Measurements from ENCODE around the gene MINDY3.
"Not testable (repeated sequence)": the region's sequence is repeated elsewhere in the genome, so short reads cannot be mapped to it uniquely, and the experiment has no call there.

Gene MINDY3

DNA sequence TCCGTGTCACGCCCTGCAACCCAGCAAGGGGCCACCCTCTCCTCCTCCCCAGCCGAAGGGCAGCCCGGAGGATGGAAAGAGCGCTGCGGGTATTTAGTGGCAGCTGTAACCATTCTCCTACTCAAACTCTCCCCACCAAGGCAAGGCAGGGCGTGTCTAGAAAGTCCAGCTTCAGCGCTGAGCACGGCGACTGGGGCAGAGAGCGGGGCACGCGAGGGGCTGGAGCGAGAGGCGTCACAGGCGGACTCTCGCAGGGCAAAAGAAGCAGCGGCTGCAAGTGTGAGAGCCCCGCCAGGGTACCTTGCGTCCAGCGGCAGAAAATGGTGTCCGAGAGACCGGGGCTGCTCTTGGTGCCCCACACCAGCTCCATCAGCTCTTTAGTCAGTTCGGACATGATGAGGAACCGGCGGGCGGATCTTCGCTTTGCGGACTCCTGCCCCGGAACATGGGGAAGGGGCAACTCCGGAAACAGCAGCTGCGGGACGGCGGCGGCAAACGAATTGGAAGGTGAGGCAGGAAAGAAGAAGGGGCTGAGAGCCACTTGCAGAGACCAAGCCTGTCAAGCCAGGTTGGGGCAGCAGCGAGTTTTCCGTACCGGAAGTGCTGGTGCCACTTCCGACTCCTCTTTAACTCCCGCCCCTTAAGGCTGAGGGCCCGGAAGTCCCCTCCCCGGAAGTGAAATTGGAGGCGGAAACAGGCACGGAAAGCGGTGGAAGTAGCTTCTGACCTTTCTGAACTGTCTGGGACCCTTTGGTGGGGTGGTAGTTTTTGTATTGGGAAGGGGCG, at the start of gene MINDY3:
TSS of gene MINDY3 (minus strand) at position 602 of the 786 bp plus-strand sequence. CDS start at position 394, 208 bp downstream.
- in situ Hi-C loops (cut with MboI; ENCODE audit: low sequenced_read_pairs): no loop called here
- Histone ChIP-seq H3K4me3 (peak within 1 kb of the TSS; percentile 80), H3K27me3 (ENCODE audit: low read depth) (no peaks in the 10 kb centered on the region), H3K36me3 (replicated peaks) (no peaks in the 10 kb centered on the region), H3K4me1 (peaks cover 23% of the 10 kb centered on the region), H3K9me3 (no peaks in the 10 kb centered on the region; the same call in 1 of the 2 replicates)
- peak; percentile 78 to 85 for DNase-seq (ENCODE audit: low spot score in 2 of 2)

DNA sequence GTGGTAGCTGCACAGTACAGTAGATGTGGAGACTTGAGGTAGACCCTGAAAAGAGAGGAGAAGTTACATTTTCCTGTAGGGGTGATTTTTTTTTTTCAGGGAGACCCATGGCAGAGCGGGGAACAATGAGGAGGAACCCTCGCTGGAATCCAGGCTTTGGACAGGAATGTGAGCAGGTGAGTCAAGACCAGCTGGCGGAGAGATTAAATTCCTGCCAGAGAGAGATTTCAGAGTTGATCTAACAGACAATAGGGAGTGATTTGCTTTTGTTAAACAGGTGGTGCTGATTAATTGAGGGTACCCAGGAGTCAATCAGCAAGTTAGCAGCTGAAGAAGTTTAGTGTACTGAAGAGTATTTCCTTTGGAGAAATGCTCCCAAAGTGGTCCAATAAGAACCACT, 41.6 kb upstream of the MINDY3 start:
- Histone ChIP-seq H3K9me3 (no peaks in the 10 kb centered on the region), H3K4me3 (no peak overlapping the region), H3K36me3 (replicated peaks) (no peaks in the 10 kb centered on the region), H3K4me1 (no peaks in the 10 kb centered on the region), H3K27me3 (ENCODE audit: low read depth) (peaks cover 3% of the 10 kb centered on the region; the same call in 1 of the 2 replicates)
- DNase-seq (ENCODE audit: low spot score in 2 of 2): no peak
- in situ Hi-C loops (cut with MboI; ENCODE audit: low sequenced_read_pairs): no loop called here

DNA sequence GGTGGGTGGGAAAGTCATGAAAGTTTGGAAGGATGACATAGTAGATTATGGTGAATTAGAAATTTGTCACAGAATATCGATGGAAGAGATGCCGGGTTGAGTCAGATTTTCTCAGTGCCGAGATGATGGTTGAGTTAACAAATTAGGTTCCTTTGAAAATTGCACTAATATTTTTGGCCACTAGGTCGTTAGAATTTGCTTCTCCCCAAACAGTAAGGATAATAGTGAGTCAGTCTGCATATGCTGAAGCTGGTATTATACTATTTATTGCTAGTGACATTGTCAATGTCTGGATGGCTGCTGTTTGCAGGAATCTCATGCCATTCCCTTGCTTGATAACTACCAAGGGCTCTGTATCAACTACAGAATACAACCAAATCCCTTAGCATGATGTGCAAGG, 37.7 kb upstream of the MINDY3 start:
- in situ Hi-C loops (cut with MboI; ENCODE audit: low sequenced_read_pairs): loop anchor here (25.0 kb wide), 2 partner anchors 889 to 1539 kb away; no protein-coding TSS in a partner anchor
- Histone ChIP-seq H3K4me3 (no peak overlapping the region), H3K4me1 (no peaks in the 10 kb centered on the region), H3K9me3 (no peaks in the 10 kb centered on the region), H3K36me3 (replicated peaks) (no peaks in the 10 kb centered on the region), H3K27me3 (ENCODE audit: low read depth) (peaks cover 3% of the 10 kb centered on the region; the same call in 1 of the 2 replicates)
- DNase-seq (ENCODE audit: low spot score in 2 of 2): peak in 1 of 2 experiments; percentile 12

DNA sequence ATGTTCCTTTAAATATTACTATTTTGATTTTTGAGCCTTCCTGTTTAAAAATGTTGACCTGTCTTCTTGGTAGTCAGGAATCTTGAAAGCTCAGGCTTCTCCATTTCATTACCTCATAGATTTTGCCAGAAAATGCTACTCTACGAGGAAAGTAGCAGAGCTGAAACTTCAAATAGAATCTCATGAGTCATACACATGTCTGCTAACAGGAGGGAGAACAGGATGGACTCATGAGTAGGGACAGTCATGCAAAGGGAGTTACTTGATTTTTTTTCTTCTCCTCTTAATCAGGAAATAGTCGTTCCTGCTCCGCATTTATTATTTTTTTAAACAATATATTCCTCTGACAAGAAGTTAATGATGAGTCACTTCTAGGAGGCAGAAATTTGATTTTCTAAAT, 37.0 kb upstream of the MINDY3 start:
- Histone ChIP-seq H3K4me3 (no peak overlapping the region), H3K27me3 (ENCODE audit: low read depth) (peaks cover 6% of the 10 kb centered on the region), H3K4me1 (no peaks in the 10 kb centered on the region), H3K36me3 (replicated peaks) (no peaks in the 10 kb centered on the region), H3K9me3 (no peaks in the 10 kb centered on the region)
- DNase-seq (ENCODE audit: low spot score in 2 of 2): no peak
- in situ Hi-C loops (cut with MboI; ENCODE audit: low sequenced_read_pairs): loop anchor here (25.0 kb wide), 2 partner anchors 890 to 1540 kb away; no protein-coding TSS in a partner anchor

DNA sequence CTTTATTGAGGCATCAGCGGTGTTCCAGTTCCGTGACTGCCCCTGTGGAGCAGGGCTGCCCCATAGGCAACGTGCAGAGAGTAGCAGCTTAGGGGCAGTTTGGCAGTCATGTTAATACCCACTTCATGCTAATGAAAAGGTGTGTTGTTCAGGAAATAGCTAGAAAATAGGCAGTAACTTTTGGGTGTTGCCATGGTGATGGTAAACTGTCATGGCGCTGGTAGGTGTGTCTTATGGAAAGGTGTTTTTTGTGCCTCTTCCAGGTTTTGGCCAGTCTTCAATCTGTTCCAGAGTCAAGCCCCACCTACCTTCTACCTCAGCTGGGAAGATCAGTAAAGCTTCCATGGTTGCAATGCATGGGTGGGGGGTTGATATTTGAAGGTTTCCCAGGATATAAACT, 36.3 kb upstream of the MINDY3 start:
- in situ Hi-C loops (cut with MboI; ENCODE audit: low sequenced_read_pairs): loop anchor here (25.0 kb wide), 2 partner anchors 891 to 1541 kb away; no protein-coding TSS in a partner anchor
- Histone ChIP-seq H3K27me3 (ENCODE audit: low read depth) (peaks cover 6% of the 10 kb centered on the region), H3K9me3 (no peaks in the 10 kb centered on the region), H3K36me3 (replicated peaks) (no peaks in the 10 kb centered on the region), H3K4me1 (no peaks in the 10 kb centered on the region), H3K4me3 (no peak overlapping the region)
- no peak for DNase-seq (ENCODE audit: low spot score in 2 of 2)

DNA sequence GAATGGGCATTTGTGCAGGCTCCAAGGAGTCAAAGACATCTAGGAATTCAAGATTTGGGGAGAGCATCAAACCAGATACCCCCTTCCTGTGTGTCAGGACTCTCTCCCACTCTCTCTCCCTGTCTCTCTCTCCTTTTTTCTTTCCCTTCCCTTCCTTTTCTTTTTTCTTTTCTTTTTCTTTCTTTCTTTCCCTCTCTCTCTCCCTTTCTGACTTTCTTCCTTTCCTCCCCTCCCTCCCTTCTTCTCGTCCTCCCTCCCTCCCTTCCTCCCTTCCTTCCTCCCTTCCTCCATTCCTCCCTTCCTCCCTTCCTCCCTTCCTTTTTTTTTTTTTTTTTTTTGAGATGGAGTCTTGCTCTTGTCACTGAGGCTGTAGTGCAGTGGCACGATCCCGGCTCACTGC, 24.1 kb upstream of the MINDY3 start:
- Histone ChIP-seq H3K4me3 (no peak overlapping the region), H3K9me3 (no peaks in the 10 kb centered on the region), H3K36me3 (replicated peaks) (no peaks in the 10 kb centered on the region), H3K4me1 (no peaks in the 10 kb centered on the region), H3K27me3 (ENCODE audit: low read depth) (peaks cover 14% of the 10 kb centered on the region)
- in situ Hi-C loops (cut with MboI; ENCODE audit: low sequenced_read_pairs): loop anchor here (25.0 kb wide), 2 partner anchors 903 to 1553 kb away; no protein-coding TSS in a partner anchor
- DNase-seq (ENCODE audit: low spot score in 2 of 2): no peak

DNA sequence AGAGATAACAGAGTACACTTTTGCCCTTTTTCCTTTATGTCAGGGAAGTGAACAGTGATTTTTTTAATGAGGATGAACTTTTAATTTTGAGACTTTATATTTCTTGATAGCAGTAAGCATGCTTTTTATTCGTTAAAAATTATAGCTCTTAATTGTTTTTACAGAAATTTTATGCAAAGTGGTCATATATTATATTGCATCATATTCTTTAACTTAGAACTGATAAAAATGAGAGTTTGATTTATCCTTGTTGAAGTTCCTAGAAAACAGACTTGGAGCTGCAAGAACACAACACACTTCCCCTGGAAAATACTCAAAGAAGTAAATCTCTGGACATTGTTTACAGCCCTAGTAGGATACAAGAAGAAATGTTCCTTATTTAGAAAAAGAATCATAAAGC, 21.2 kb upstream of the MINDY3 start:
- DNase-seq (ENCODE audit: low spot score in 2 of 2): no peak
- Histone ChIP-seq H3K4me1 (no peaks in the 10 kb centered on the region), H3K27me3 (ENCODE audit: low read depth) (peaks cover 14% of the 10 kb centered on the region), H3K36me3 (replicated peaks) (no peaks in the 10 kb centered on the region), H3K4me3 (no peak overlapping the region), H3K9me3 (no peaks in the 10 kb centered on the region)
- in situ Hi-C loops (cut with MboI; ENCODE audit: low sequenced_read_pairs): loop anchor here (25.0 kb wide), 2 partner anchors 906 to 1556 kb away; no protein-coding TSS in a partner anchor

DNA sequence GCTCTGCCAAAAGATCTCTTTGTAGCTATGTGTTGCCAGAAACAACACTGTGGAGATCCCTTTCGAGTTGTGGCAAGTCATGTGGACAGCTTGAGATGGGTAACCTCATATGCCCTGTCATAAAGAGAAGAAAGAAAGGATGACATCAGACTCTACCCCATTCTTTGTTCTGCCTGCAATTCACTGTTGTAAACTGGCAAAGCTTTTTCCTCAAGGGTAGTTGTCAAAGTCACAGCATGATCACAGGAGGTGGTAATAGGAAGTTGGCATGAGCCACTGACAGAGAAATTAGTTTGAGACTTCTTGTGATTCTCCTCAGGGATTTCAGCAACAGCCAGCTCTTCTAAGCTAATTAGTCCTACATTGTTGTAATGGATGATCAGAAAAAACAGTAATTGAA, 19.4 kb upstream of the MINDY3 start:
- in situ Hi-C loops (cut with MboI; ENCODE audit: low sequenced_read_pairs): loop anchor here (25.0 kb wide), 2 partner anchors 908 to 1558 kb away; no protein-coding TSS in a partner anchor
- Histone ChIP-seq H3K36me3 (replicated peaks) (no peaks in the 10 kb centered on the region), H3K4me3 (no peak overlapping the region), H3K4me1 (no peaks in the 10 kb centered on the region), H3K27me3 (ENCODE audit: low read depth) (peaks cover 14% of the 10 kb centered on the region), H3K9me3 (no peaks in the 10 kb centered on the region)
- no peak for DNase-seq (ENCODE audit: low spot score in 2 of 2)

DNA sequence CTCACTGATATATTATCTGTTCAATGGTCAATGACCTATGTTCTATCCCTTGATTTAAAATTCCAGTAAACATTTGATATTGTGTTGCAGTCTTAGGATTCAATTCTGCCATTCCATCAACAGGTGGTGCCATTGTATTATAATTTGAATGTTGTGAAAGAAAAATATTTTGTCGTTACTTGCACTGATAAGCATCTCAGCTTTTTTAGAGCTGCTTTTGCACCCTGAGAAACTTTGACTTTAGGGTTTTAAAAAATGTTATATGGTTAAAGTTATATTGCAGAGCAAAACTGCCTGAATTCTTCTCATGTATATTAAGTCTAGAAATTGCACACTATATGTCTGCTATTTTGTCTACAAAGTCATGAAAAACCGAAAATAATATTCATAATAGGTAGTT, 18.8 kb upstream of the MINDY3 start:
- no peaks in the 10 kb centered on the region for H3K9me3 ChIP-seq
- H3K4me3 ChIP-seq: no peak overlapping the region
- H3K27me3 ChIP-seq (ENCODE audit: low read depth): peaks cover 14% of the 10 kb centered on the region
- in situ Hi-C loops (cut with MboI; ENCODE audit: low sequenced_read_pairs): loop anchor here (25.0 kb wide), 2 partner anchors 908 to 1558 kb away; no protein-coding TSS in a partner anchor
- H3K4me1 ChIP-seq: no peaks in the 10 kb centered on the region
- H3K36me3 ChIP-seq (replicated peaks): no peaks in the 10 kb centered on the region
- DNase-seq (ENCODE audit: low spot score in 2 of 2): peak; percentile 13 to 47

DNA sequence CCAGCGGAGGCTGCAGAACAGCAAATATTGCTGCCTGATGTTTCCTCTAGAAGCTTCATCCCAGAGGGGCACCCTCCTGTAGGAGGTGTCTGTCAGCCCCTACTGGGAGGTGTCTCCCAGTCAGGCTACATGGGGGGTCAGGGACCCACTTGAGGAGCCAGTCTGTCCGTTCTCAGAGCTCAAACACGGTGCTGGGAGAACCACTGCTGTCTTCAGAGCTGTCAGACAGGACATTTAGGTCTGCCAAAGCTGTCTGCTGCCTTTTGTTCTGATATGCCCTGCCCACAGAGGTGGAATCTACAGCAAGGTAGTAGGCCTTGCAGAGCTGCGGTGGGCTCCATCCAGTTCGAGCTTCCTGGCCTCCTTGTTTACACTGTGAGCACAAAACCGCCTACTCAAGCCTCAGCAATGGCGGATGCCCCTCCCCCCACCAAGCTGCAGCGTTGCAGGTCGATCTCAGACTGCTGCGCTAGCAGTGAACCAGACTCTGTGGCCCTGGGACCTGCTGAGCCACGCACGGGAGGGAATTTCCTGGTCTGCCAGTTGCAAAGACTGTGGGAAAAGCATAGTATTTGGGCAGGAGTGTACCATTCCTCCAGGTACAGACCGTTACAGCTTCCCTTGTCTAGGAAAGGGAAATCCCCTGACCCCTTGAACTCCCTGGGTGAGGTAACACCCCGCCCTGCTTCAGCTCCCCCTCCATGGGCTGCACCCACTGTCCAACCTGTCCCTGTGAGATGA, 17.7 kb upstream of the MINDY3 start:
- no peak overlapping the region for H3K4me3 ChIP-seq
- peak in 1 of 2 experiments; percentile 14 for DNase-seq (ENCODE audit: low spot score in 2 of 2)
- no peaks in the 10 kb centered on the region for H3K36me3 ChIP-seq (replicated peaks)
- in situ Hi-C loops (cut with MboI; ENCODE audit: low sequenced_read_pairs): loop anchor here (25.0 kb wide), 2 partner anchors 909 to 1559 kb away; no protein-coding TSS in a partner anchor
- peaks cover 14% of the 10 kb centered on the region for H3K27me3 ChIP-seq (ENCODE audit: low read depth)
- no peaks in the 10 kb centered on the region for H3K4me1 ChIP-seq
- no peaks in the 10 kb centered on the region for H3K9me3 ChIP-seq

DNA sequence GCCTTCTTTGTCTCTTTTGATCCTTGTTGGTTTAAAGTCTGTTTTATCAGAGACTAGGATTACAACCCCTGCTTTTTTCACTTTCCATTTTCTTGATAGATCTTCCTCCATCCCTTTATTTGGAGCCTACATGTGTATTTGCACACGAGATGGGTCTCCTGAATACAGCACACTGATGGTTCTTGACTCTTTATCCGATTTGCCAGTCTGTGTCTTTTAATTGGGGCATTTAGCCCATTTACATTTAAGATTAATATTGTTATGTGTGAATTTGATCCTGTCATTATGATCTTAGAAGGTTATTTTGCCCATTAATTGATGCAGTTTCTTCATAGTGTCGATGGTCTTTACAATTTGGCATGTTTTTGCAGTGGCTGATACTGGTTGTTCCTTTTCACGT, 16.0 kb upstream of the MINDY3 start:
- in situ Hi-C loops (cut with MboI; ENCODE audit: low sequenced_read_pairs): loop anchor here (25.0 kb wide), 2 partner anchors 911 to 1561 kb away; no protein-coding TSS in a partner anchor
- H3K4me1 ChIP-seq; H3K9me3 ChIP-seq; DNase-seq (ENCODE audit: low spot score in 2 of 2); H3K27me3 ChIP-seq (ENCODE audit: low read depth); H3K36me3 ChIP-seq (replicated peaks); H3K4me3 ChIP-seq: not testable (repeated sequence)

DNA sequence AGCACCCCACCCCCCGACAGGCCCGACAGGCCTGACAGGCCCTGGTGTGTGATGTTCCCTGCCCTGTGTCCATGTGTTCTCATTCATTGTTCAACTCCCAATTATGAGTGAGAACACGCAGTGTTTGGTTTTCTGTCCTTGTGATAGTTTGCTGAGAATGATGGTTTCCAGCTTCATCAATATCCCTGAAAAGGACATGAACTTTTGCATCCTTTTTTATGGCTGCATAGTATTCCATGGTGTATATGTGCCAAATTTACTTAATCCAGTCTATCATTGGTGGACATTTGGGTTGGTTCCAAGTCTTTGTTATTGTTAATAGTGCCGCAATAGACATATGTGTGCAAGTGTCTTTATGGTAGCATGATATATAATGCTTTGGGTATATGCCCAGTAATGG, 12.3 kb upstream of the MINDY3 start:
- H3K27me3 ChIP-seq (ENCODE audit: low read depth); in situ Hi-C loops (cut with MboI; ENCODE audit: low sequenced_read_pairs); H3K4me3 ChIP-seq; DNase-seq (ENCODE audit: low spot score in 2 of 2); H3K4me1 ChIP-seq; H3K36me3 ChIP-seq (replicated peaks); H3K9me3 ChIP-seq: not testable (repeated sequence)

DNA sequence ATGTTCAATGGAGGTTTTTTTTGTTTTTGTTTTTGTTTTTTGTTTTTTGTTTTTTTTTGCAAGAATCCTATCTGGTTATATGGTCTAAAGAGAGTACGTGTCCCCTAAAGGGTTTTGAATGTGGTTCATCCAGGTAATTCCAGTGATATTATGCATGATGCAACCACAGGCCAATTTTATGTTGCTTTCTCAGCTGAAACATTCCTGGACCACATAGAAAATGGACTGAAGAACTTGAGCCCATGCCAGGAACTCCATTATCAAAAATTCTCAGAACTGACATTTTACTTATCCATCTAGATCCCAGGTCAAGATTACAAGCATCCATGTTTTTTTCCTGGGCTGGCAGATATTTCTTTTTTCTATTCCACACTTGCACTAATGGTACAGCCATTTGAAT, 11.5 kb upstream of the MINDY3 start:
- Histone ChIP-seq H3K4me3 (no peak overlapping the region), H3K4me1 (no peaks in the 10 kb centered on the region), H3K27me3 (ENCODE audit: low read depth) (peaks cover 4% of the 10 kb centered on the region), H3K36me3 (replicated peaks) (no peaks in the 10 kb centered on the region), H3K9me3 (no peaks in the 10 kb centered on the region)
- in situ Hi-C loops (cut with MboI; ENCODE audit: low sequenced_read_pairs): no loop called here
- DNase-seq (ENCODE audit: low spot score in 2 of 2): no peak

DNA sequence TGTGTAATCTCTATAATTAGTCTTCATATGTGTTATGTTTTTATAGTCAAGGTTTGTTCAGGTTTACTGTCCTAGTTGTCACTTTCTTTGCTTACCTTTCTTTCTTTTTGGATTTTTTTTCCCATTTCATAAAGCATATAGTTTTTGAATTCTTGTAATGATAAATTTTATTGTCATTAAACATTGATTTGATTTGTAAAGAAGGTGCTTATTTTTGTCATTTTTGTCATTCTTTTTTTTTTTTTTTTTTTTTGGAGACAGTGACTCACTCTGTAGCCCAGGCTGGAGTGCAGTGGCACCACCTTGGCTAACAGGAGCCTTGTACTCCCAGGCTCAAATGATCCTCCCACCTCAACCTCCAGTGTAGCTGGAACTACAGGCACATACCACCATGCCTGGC, 9.6 kb upstream of the MINDY3 start:
- Histone ChIP-seq H3K9me3 (no peaks in the 10 kb centered on the region), H3K27me3 (ENCODE audit: low read depth) (peaks cover 8% of the 10 kb centered on the region), H3K36me3 (replicated peaks) (no peaks in the 10 kb centered on the region), H3K4me3 (no peak overlapping the region), H3K4me1 (no peaks in the 10 kb centered on the region)
- DNase-seq (ENCODE audit: low spot score in 2 of 2): no peak
- in situ Hi-C loops (cut with MboI; ENCODE audit: low sequenced_read_pairs): no loop called here

All from HAP-1 (cell line).